Endothelial cell of umbilical vein (primary cell): Measurements from ENCODE around the gene CHID1. TPM values are rescaled to one million over a fixed set of nuclear protein-coding genes. Genes with fewer than 3 reads are reported as not detected.

Experiments
- BruUV-seq: library from RNA; stranded (reverse); fragments of 400-500 nt; replicated peaks from 2 replicates; lab custom pipeline; 2021; lab: Mats Ljungman, UMichigan
- CTCF ChIA-PET: fragments of 300-600, 350-600 bp; sonication (Branson Sonifier 250); formaldehyde crosslinking; loops from one replicate; lab custom pipeline; 2021; ENCODE audit warnings: antibody characterized with exemption, inconsistent platforms; lab: Charles Lee
- POLR2A ChIA-PET: fragments of 300-600, 350-600 bp; sonication (Branson Sonifier 250); formaldehyde crosslinking; loops from one replicate; lab custom pipeline; 2021; ENCODE audit warnings: antibody characterized with exemption, inconsistent platforms; lab: Charles Lee
- DNase-seq: peaks from one replicate; pipeline ENCODE4 v3.0.0-alpha.2; 2011; ENCODE audit warnings: low read depth, low spot score
- FAIRE-seq: peaks from 2 replicates; lab custom pipeline; 2011; peaks lifted over from hg19 to GRCh38; lab: Jason Lieb, UNC
- H2AFZ ChIP-seq: 2 replicates; pipeline ENCODE4 v1.6.0; 2012; ENCODE audit warnings: low read depth, low read length, control low read depth, inconsistent platforms
- H3K27ac ChIP-seq: 2 replicates; pipeline ENCODE4 v1.5.1; 2011; ENCODE audit warnings: low read depth, mild to moderate bottlenecking, control low read depth, low read length, moderate library complexity; ENCODE audit not compliant: insufficient read depth
- H3K27me3 ChIP-seq, 2 experiments: 2 replicates each; pipeline versions ENCODE4 v1.6.0 to v1.6.1; 2011; ENCODE audit warnings: low read length in 2 of 2, mixed read lengths in 1 of 2; ENCODE audit not compliant: control insufficient read depth in 2 of 2, insufficient read depth in 2 of 2
- H3K36me3 ChIP-seq, 2 experiments: 2 replicates in 1 of 2; 3 replicates in 1 of 2; pipeline ENCODE4 v1.5.1; 2011; ENCODE audit warnings: low read length in 2 of 2, mild to moderate bottlenecking in 1 of 2, moderate library complexity in 1 of 2; ENCODE audit not compliant: control insufficient read depth in 2 of 2, insufficient read depth in 2 of 2; ENCODE audit errors: extremely low read depth in 1 of 2
- H3K4me1 ChIP-seq: 3 replicates; pipeline ENCODE4 v1.5.1; 2011; ENCODE audit warnings: mild to moderate bottlenecking, low read length; ENCODE audit not compliant: control insufficient read depth, insufficient read depth; ENCODE audit errors: extremely low read depth
- H3K4me2 ChIP-seq: 2 replicates; pipeline ENCODE4 v1.6.1; 2011; ENCODE audit warnings: low read length, control low read depth, mixed read lengths; ENCODE audit not compliant: insufficient read depth
- H3K4me3 ChIP-seq, 3 experiments: fragments of 200-600 bp in 1 of 3; sonication (generic), shearing (Covaris generic) in 1 of 3; replicated peaks in 1 of 3; 2 replicates each; pipeline ENCODE4 v1.5.1; 2011 to 2016; ENCODE audit warnings: control low read depth in 3 of 3, low read length in 3 of 3, mild to moderate bottlenecking in 2 of 3, inconsistent platforms in 1 of 3, low read depth in 1 of 3, moderate library complexity in 1 of 3; ENCODE audit not compliant: insufficient read depth in 1 of 3
- H3K79me2 ChIP-seq: 2 replicates; pipeline ENCODE4 v1.6.0; 2012; ENCODE audit warnings: low read length, inconsistent platforms; ENCODE audit not compliant: control insufficient read depth, insufficient read depth
- H3K9ac ChIP-seq: replicated peaks from 2 replicates; pipeline ENCODE3; 2011; ENCODE audit warnings: low read length, control low read depth; ENCODE audit not compliant: insufficient read depth; ENCODE audit errors: extremely low read depth
- H3K9me1 ChIP-seq: replicated peaks from 3 replicates; pipeline ENCODE4 v1.6.0; 2011; ENCODE audit warnings: mild to moderate bottlenecking, low read length; ENCODE audit not compliant: control insufficient read depth, insufficient read depth; ENCODE audit errors: extremely low read depth
- H3K9me3 ChIP-seq: replicated peaks from 2 replicates; pipeline ENCODE4 v1.5.1; 2012; ENCODE audit warnings: low read length, inconsistent platforms; ENCODE audit not compliant: control insufficient read depth, insufficient read depth
- H4K20me1 ChIP-seq: replicated peaks from 2 replicates; pipeline ENCODE3; 2011; ENCODE audit warnings: mild to moderate bottlenecking, low read length; ENCODE audit not compliant: control insufficient read depth, insufficient read depth; ENCODE audit errors: extremely low read depth
- CTCF ChIP-seq, 2 donors: IDR thresholded peaks; 1 replicate in 1 of 2; 2 replicates in 1 of 2; pipeline ENCODE4 v1.5.1; 2011; ENCODE audit warnings: low read length in 2 of 2, mild to moderate bottlenecking in 2 of 2, moderate library complexity in 2 of 2, control low read depth in 1 of 2, inconsistent platforms in 1 of 2, low read depth in 1 of 2; ENCODE audit not compliant: insufficient read depth in 1 of 2; ENCODE audit errors: extremely low read depth in 1 of 2
- EZH2 ChIP-seq: IDR thresholded peaks from 2 replicates; pipeline ENCODE4 v1.6.1; 2012; ENCODE audit warnings: borderline replicate concordance, low read depth, mild to moderate bottlenecking, moderate library complexity, low read length, inconsistent platforms; ENCODE audit not compliant: severe bottlenecking
- FOS ChIP-seq: IDR thresholded peaks from 2 replicates; pipeline ENCODE4 v1.6.1; 2011; ENCODE audit warnings: mild to moderate bottlenecking, low read length, moderate library complexity, borderline replicate concordance; ENCODE audit not compliant: insufficient read depth
- GATA2 ChIP-seq: IDR thresholded peaks from 2 replicates; pipeline ENCODE4 v1.7.0; 2011; ENCODE audit warnings: low read depth, mild to moderate bottlenecking, moderate library complexity, mixed read lengths, low read length; ENCODE audit not compliant: insufficient read length, insufficient read depth
- JUN ChIP-seq: IDR thresholded peaks from 2 replicates; pipeline ENCODE4 v1.6.1; 2011; ENCODE audit warnings: borderline replicate concordance, low read depth; ENCODE audit not compliant: insufficient read length, insufficient read depth
- MAX ChIP-seq: IDR thresholded peaks from 2 replicates; pipeline ENCODE4 v1.6.1; 2011; ENCODE audit not compliant: insufficient read depth, insufficient read length
- MYC ChIP-seq: IDR thresholded peaks from one replicate; pipeline ENCODE4 v1.6.1; 2011; ENCODE audit warnings: mild to moderate bottlenecking, low read depth, low read length
- POLR2A ChIP-seq: IDR thresholded peaks from 2 replicates; pipeline ENCODE4 v1.6.1; 2012; ENCODE audit warnings: low read depth, mild to moderate bottlenecking, control low read depth, low read length
- POLR2AphosphoS5 ChIP-seq: IDR thresholded peaks from 2 replicates; pipeline ENCODE4 v1.6.1; 2012; ENCODE audit warnings: low read depth, mild to moderate bottlenecking, control low read depth, low read length, moderate library complexity; ENCODE audit not compliant: insufficient read depth
- dilution Hi-C: fragments of 300-500 bp; cut with MboI; formaldehyde crosslinking; loops from one replicate; pipeline ENCODE4 v1.15.0; 2019; ENCODE audit warnings: low sequenced_read_pairs; ENCODE audit not compliant: extremely low pct_ligation_motif_present
- intact Hi-C: fragments of 100-400 bp; cut with micrococcal nuclease; formaldehyde crosslinking; loops from one replicate; pipeline ENCODE4 v1.10.0; 2022
- polyA plus RNA-seq, 4 experiments: library from polyadenylated mRNA; depleted of rRNA in 3 of 4; stranded (reverse) in 3 of 4; unstranded in 1 of 4; fragments of >200 nt; gene quantifications; 2 replicates each; pipeline versions ENCODE4 v1.2.1 to v1.2.3, GENCODE V29; 2011 to 2012; ENCODE audit warnings: missing spikeins in 1 of 4
- total RNA-seq: library from RNA; stranded (reverse); gene quantifications from 2 replicates; pipeline ENCODE4 v1.2.3, GENCODE V29; 2021

CHID1 gene
- total and polyA plus RNA-seq, 2 donors (not counting 3 experiments of a cell fraction or from before 2014, with no cell fraction given): 89.8 to 107 TPM

- ChIA-PET CTCF (no interaction called here), POLR2A (no interaction called here)
- DNase-seq: no peak
- TF ChIP-seq POLR2AphosphoS5 (no peak), MYC (no peak), FOS (no peak), MAX (no peak), CTCF (IDR thresholded peaks at IDR 0.05; ENCODE audit: extremely low read depth in 1 of 2, insufficient read depth in 1 of 2, low read depth in 1 of 2, low read length in 2 of 2) (no peak), POLR2A (no peak), JUN (no peak), EZH2 (no peak), GATA2 (no peak)
- no peak overlapping the region for H3K4me3 ChIP-seq
- no peaks in the 10 kb centered on the region for H3K4me1 ChIP-seq
- no peaks in the 10 kb centered on the region for H4K20me1 ChIP-seq
- dilution Hi-C loops: no loop called here
- peaks cover 3 to 5% of the 10 kb centered on the region in 2 experiments for H3K36me3 ChIP-seq
- no peaks in the 10 kb centered on the region for H3K9me1 ChIP-seq
- H3K4me2 ChIP-seq: no peak overlapping the region
- no peak overlapping the region for H2AFZ ChIP-seq
- intact Hi-C loops: no loop called here
- H3K9me3 ChIP-seq: no peaks in the 10 kb centered on the region
- no peak for FAIRE-seq
- no peaks in the 10 kb centered on the region for H3K79me2 ChIP-seq
- H3K9ac ChIP-seq: no peak overlapping the region
- BruUV-seq: no TSS peak
- no peak overlapping the region for H3K27ac ChIP-seq
- no peaks in the 10 kb centered on the region for H3K27me3 ChIP-seq
Measured at GRCh38 chr11:883527-883926, 27.1 kb downstream of the CHID1 start.
